NAMALWA (cell line): Measurements from ENCODE around the gene SERAC1.
A peak's percentile ranks its signal among the peaks of the same experiment; 100 is the strongest.

Experiments
- DNase-seq: peaks from one replicate; pipeline ENCODE4 v3.0.0-alpha.2; 2015; ENCODE audit warnings: low spot score

The SERAC1 gene

DNA sequence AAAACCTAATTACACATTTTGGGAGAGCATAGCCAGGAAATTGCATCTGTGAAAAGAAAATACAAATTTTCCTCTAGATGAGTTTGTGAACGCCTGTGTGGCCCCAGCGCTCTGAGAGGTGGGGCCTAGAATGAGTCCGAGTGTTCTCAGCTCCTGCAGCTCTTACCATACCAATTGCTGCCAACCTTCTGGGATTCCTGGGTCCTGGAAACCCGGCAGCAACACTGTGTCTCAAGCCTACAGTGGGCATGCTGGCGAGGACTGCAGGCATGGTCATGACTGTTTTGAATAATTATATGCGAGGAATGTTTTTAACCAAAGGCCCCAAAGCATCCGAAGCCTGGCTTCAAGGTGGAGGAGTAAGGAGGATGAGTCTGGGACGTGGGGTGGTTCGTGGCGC, 90.4 kb downstream of the SERAC1 start:
- DNase-seq: no peak

DNA sequence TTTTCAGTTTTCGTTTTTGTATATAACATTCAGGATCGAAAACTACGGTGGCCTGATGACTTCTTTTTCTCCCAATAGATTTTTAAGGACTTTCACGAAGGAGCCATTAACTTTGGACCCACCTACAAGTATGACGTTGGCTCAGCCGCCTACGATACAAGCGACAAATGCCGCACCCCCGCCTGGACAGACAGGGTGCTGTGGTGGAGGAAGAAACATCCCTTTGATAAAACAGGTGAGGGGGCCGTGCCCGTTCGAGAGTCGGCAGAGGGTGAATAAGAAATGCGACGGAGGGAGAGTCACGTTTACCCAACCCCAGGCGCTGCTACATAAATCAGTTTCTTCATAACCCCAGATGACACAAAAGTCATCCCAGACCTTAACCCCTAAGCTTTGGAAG, 91.5 kb downstream of the SERAC1 start:
- no peak for DNase-seq

DNA sequence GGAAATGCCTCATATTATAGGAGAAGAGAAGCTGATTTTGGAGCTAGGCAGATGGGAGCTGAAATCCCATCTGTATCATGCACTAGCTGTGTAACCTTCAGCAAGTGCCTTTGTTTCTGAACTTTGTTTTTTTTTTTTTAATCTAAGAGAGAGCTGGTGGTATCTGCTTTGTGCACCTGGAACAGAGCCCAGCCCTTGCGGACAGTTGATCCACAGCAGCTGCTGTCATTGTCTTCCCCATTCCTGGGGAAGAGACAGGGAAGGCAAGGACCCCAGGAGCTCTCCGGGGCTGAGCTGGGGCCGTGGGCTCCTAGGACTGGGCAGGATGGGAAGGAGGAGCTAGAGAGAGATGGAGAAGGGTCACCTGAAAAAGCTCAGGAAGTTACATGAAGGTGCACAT, 94.3 kb downstream of the SERAC1 start:
- DNase-seq: no peak

DNA sequence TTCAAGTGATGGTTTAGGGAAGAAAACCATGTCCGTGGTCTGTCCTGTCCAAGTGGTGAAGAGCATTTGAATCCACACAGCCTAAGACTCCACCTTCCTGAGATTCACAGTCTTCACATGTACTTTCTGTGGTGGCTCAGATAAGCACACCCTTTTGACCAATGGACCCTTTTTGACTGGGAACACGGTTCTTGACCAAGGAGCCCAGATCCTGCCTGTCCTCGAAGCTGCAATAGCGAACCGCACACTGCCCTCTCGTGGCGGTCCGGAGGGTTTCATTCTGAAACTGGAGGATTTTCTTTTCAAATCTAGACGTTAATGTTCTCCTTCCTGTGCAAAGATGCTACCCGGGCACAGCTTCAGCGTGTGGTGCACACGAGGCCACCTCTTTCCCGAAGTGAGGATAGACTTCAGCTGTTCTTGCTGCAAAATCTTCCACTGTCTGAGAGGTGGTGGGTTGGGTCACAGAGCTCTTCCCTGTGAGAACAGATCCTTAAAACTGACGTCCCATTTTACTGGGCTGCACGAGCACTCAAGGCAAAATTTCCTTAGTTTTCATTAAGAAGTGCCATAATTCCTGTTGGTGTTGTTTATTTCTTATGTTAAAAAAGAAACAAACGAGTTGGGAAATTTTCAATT, 95.9 kb downstream of the SERAC1 start:
- DNase-seq: peak; percentile 73

DNA sequence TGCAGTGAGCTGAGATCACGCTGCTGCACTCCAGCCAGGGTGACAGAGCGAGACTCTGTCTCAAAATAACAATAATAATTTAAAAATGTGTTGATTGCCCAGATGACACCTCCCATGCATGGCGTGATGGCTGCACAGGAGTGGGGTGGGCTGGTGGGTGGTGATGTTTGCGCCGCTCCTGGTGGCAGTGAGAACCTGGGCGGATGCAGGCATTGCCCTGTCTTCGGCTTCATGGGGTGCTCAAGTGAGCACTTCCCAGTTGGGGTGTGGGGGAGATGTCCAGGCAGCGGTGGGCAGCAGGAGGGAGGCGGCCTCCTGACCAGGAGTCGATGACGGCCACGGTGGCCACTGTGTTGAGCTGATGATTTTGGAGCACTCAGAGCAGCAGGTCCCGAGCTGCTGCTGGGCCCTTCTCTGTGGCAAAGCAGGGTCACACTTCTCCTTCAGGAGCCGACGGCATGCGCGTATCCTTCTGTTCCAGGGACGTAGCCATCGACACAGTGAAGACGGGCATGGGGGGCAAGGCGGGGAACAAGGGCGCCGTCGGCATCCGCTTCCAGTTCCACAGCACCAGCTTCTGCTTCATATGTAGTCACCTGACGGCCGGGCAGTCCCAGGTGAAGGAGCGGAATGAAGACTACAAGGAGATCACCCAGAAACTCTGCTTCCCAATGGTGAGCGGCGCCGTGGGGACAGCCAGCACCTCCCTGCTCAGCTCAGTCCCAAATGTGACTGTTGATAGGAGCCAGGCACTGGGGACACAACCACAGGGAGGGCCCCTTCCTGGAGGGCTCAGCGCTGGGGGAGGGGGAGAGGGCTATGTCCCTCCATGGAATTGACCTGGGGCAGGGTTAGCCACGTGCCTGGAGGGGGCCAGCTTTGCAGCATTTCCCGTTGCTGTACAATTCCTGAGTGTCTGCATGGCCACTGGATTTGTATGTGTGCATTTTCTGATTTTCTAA, 96.7 kb downstream of the SERAC1 start:
- DNase-seq: no peak

DNA sequence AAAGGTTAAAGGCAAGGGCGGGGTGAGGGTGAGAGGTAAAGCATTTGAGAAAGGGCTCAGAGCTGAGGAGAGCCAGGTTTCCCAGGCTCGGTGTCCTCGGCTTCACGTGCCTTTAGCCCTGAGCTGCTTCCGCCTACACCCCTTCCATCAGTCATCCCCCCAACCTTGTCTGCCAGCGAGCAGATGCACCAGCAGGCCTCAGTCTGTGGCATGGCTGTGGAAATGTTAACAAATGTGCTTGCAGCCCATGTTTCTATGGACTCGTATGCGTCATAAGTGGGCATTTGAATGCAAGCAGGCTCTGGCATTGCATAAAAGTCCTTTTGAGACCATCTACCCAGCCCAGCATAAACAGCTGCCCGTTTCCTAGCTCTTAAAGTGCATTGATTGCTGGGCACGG, 97.5 kb downstream of the SERAC1 start:
- no peak for DNase-seq

DNA sequence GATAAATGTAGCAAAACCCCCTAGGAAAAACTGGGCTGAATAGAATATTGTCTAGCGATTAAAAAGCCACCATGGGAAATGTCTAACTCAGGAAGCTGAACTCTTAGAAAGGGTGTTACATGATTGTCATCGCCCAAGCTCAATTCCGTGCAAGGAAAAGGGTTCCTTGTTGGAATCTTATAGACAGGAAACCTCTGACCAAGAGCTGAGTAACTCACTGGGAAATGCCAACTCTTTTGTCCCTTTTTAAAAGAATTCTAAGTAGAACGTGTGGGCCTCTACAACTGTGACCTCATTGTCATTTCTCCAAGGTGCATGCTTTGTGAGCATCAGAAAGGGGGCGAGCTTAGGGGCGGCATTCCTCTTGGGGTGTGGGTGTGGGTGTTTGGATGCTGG, 98.3 kb downstream of the SERAC1 start:
- no peak for DNase-seq

DNA sequence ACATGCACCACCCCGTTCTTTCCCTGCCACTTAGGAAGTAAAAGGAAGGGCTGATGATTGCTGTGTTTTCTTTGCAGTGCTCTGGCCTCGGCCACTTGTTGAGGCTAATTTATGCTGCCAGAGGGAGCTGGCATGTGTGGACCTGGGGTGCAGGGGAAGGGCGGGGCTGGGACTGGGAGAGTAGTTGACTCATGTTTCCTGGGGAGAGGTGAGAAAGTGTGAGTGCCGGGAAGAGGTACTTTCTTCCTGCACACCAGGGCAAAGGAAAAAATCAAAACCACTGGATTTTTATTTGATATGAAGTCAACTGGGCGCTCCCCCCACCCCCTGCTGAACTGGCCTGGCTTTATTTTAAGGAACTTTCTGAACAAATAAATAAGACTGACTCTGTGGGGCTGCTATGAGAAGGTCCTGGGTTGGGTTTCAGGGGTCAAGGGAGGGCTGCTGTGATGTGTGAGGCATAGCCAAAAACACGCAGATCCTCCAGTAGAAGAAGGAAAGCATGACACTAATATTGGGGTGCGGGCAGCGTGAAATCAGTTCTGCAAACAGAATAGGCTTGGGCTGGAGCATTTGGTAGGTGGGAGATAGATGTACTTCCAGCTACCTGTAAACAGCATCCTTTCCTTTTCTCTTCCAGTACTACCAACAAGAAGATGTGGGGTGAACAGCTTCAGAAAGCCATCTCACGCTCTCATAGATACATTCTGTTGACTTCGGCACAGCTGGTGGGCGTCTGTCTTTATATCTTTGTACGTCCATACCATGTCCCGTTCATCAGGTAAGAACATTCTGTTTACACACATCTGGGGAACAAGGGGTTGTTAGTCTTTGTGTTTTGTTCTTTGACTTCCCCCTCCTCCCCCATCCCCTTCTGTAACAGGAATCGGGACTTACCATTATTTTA, 98.9 kb downstream of the SERAC1 start:
- DNase-seq: no peak

DNA sequence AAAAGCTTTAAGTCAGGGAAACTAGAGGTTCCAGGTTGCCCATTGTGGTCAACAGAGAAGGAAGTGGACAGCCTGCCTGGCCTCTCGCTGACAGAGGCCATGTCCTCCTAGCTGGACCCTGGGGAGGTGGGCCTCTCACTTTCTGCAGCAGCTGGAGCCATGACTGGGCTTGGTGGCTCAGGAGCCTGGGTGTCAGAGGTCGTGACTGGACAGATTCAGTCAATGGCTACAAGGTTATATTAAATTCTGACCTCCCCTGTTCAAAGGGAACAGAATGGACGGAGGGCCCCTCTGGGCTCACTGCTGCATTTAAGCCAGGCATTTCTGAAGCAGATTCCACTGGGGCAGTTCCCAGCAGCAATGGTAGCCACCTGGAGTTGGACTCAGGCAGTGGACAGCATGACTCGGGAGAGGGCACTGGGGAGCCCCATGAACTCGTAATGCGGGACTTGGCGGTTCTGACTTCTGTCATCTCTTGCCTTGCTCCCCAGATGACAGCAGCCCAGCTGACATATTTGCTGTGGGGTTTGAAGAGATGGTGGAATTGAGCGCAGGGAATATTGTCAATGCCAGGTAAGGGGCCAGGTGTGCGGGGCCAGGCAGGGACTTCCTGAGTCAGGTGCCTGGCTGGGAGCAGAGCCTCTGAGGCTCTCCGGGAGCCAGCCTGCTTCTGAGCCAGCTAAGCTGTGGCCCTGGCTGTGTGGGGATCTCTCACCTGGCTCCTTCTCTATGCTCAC, 99.7 kb downstream of the SERAC1 start:
- DNase-seq: no peak

DNA sequence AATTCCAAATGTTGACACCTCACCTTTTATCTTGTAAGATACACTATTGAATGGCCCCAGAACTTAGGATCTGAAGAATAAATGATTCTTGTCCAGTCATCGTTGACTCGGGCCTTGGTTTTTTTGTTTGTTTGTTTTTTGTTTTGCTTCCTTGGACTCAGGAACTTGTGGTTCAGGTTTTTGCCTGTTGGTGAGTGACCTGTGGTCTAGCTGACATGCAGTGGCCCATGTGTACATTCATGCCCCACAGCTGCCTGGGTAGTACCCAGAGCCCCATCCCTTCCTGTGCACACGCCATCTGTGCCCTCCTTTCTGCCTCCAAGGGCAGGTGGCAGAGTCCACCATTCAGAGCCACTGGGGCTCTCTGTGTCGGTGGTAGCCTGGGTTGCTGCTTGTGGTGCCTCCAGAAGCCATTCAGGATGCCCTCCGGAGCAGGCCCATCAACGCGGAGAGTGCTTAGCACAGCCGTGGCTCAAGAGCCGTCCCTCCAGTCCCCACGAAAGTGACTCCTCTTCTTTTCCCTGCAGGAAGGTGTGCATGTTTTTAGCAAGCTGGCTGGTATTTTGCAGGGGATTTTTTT, 100.5 kb downstream of the SERAC1 start:
- no peak for DNase-seq

DNA sequence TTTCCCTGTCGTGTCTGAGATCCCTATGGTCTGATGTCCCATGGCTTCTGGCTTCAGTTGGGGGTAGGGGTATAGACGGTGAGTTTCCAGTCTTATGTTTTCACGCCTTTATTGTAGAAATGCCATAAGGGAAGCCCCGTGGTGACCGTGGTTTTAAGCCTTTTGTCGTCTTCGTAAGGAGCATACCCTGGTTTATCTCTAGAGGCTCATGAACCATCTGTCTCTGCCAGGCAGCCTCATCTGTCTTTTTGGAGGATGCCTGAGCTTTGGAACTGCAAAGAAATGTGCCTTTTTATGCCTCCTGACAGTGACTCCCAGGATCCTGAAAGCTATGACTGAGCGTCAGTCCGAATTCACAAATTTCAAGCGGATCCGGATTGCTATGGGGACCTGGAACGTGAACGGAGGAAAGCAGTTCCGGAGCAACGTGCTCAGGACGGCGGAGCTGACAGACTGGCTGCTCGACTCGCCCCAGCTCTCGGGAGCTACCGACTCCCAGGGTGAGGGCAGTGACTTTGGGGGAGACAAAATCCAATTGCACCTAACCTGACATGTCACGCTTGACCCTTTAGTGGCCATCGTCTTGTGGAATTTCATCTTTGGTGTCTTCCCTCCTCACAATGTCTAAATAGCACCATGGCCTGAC, 101.8 kb downstream of the SERAC1 start:
- no peak for DNase-seq

DNA sequence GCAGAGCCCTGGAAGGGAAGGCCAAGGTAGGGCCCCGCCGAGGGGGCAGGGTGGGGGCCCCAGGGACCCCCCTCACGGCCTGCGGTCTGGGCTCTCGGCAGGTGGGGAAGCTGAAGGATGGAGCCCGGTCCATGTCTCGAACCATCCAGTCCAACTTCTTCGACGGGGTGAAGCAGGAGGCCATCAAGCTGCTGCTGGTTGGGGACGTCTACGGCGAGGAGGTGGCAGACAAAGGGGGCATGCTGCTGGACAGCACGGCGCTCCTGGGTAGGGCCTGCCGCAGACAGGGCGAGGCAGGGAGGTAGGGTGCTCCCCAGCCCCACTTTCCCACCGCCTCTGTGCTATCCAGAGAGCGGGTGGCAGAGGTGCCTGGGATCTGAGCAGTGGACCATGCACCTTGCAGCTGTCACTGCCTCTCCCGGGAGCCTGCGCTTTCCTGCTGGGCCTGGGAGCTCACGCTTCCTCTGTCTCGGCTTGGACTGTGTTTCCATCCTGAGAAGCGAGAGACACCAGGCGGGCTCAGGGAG, 103.3 kb downstream of the SERAC1 start:
- DNase-seq: no peak

DNA sequence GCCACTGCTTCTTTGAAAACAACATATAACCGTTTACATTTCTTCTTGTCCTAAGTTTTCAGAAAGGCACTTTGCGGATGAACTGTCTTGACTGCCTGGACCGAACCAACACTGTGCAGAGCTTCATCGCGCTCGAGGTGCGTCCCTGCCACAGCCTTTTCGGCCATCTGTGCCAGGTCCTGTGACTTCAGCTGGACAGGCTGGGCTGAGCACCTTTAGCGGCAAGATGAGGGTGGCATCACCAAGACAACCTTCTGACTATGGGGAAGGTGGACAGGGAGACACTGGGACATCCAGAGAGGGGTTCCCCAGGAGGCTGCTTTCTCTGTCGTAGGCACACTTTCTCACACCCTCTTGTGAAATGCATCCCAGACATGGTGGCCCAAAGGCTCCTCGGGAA, 104.3 kb downstream of the SERAC1 start:
- DNase-seq: no peak

DNA sequence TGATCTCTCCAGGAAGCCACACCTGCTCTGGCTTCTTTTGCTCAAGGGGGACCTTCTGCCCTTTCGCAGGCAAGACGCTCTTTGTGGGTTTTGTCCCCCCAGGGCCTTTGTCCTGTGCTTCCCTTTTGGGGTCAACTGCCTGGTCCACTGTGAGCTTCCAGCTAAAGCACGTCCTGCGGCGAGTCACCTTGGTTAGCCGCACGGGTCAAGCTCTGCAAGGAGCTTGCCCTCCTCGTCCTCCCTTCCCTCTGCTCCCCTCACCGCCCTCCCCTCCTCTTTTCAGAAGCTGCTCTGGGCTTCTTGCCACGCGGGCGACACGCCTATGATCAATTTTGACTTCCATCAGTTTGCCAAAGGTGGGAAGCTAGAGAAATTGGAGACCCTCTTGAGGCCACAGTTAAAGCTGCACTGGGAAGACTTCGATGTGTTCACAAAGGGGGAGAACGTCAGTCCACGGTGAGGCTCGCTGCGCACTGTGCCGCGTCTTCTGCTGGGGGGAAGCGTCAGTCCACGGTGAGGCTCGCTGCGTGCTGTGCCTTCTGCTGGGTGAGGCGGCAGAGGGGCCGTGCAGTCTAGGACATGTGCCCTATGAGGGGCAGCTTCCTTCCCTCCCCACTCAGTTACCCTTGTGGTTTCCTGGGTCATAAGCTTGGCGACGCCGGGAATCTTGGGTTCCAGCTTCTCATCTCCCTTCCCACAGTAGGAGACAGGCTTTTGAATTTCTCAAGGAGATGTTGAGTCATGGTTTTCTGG, 106.2 kb downstream of the SERAC1 start:
- DNase-seq: no peak

DNA sequence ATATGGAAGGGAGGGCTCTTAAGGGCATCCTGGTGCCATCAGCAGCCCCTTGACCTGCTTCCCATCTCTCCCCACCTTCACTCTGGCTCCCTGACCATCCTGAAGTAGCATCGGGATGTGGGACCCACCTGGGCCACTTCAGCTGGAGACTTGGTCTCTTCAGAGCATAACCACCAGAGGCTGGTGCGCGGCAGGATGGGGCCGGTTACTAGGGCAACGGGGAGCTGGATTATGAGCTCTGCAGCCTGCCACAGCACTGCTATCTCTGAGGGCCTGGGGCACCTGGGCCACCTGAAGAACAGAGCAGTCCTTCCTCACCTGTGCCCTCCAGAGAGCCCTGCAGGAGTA, 106.7 kb downstream of the SERAC1 start:
- no peak for DNase-seq

DNA sequence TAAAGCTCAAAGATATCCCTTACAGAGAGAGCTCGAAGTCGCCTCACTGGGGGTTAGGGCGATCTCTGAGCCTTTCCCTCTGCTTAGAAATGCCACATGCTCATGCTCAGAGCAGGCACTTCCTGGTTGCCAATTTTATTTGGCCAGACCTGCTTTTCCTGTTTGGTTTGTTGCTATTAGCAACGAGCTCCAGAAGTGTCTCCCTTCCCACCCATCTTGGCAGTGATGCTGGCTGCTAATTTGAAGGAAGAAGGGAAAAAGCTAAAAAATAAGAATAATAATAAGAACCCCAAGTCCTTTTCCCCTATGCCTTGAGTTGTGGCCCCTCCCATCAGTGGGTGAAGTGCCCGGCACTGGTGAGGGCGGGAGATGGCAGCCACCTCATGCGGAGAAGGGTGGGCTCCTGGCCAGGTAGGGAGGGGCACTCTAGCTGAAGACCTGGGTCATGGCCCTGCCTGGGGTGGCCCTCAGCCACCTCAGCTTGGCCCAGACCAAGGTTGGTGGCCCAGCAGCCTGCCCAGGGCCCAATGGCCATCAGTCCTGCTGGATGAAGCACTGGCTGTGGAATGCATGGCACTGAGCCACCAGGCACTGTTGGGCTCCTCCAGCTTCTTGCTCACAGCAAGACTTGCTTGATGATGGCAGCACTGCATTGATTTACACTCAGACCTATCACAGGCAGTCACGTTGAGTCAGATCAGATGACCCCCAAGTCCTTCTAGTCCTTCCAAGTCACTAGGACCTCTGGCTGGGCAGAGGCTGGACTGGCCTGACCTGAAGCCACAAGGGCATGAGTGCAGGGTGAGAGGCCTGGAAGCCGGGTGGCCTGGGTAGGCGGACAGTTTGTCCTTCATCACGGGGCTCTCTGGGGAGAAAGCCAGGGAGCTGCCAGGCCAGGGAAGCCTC, 107.4 kb downstream of the SERAC1 start:
- no peak for DNase-seq
